HepG2 (cell line): Measurements from ENCODE around the gene VWCE. TPM values are rescaled to one million over a fixed set of nuclear protein-coding genes. Genes with fewer than 3 reads are reported as not detected.
A peak's percentile ranks its signal among the peaks of the same experiment; 100 is the strongest.

Experiments used
- ATM ChIP-seq: fragments of 450-650 bp; IDR thresholded peaks from 2 replicates; pipeline ENCODE4 v1.7.1; 2017; ENCODE audit warnings: mild to moderate bottlenecking, borderline replicate concordance
- CHCHD3 ChIP-seq: sonication (generic); formaldehyde crosslinking; IDR thresholded peaks from 2 replicates; pipeline ENCODE4 v1.8.0; 2022; ENCODE audit warnings: mild to moderate bottlenecking, missing genetic modification reagents, moderate library complexity
- ERF ChIP-seq: IDR thresholded peaks from 2 replicates; pipeline ENCODE4 v1.6.1; 2018; ENCODE audit warnings: missing biosample characterization, missing genetic modification reagents
- EZH2 ChIP-seq: conservative IDR thresholded peaks from 2 replicates; pipeline ENCODE4 v1.6.1; 2012; ENCODE audit warnings: mild to moderate bottlenecking, low read depth, low read length, moderate library complexity
- FOXC1 ChIP-seq: sonication (generic); formaldehyde crosslinking; IDR thresholded peaks from 2 replicates; pipeline ENCODE4 v1.8.0; 2022; ENCODE audit warnings: mild to moderate bottlenecking, missing genetic modification reagents, borderline replicate concordance
- GATAD2A ChIP-seq: IDR thresholded peaks from 2 replicates; pipeline ENCODE4 v1.6.1; 2016
- HIVEP1 ChIP-seq: sonication (generic); formaldehyde crosslinking; IDR thresholded peaks from 2 replicates; pipeline ENCODE4 v1.4.0; 2020; ENCODE audit warnings: mild to moderate bottlenecking, missing genetic modification reagents
- HOXA9 ChIP-seq: sonication (generic); formaldehyde crosslinking; IDR thresholded peaks from 2 replicates; pipeline ENCODE4 v1.8.1; 2022; ENCODE audit warnings: missing genetic modification reagents, mild to moderate bottlenecking, moderate library complexity, borderline replicate concordance
- KLF15 ChIP-seq: sonication (generic); formaldehyde crosslinking; IDR thresholded peaks from 2 replicates; pipeline ENCODE4 v1.8.1; 2023; ENCODE audit warnings: borderline replicate concordance, mild to moderate bottlenecking, inconsistent platforms, missing genetic modification reagents, mixed read lengths
- KLF16 ChIP-seq, 2 experiments: sonication (generic) in 1 of 2; formaldehyde crosslinking in 1 of 2; IDR thresholded peaks; 2 replicates each; pipeline versions ENCODE4 v1.6.1 to v1.8.0; 2016 to 2023; ENCODE audit warnings: missing genetic modification reagents in 2 of 2, missing compliant biosample characterization in 1 of 2
- MED8 ChIP-seq: sonication (generic); formaldehyde crosslinking; IDR thresholded peaks from 2 replicates; pipeline ENCODE4 v1.8.1; 2023; ENCODE audit warnings: mild to moderate bottlenecking, missing genetic modification reagents; ENCODE audit not compliant: insufficient replicate concordance
- MEIS1 ChIP-seq: sonication (generic); formaldehyde crosslinking; IDR thresholded peaks from 2 replicates; pipeline ENCODE4 v1.9.0; 2021; ENCODE audit warnings: mild to moderate bottlenecking, missing genetic modification reagents, moderate library complexity, borderline replicate concordance
- SKIL ChIP-seq: sonication (generic); formaldehyde crosslinking; IDR thresholded peaks from 2 replicates; pipeline ENCODE4 v1.8.0; 2022; ENCODE audit warnings: missing genetic modification reagents, mild to moderate bottlenecking, moderate library complexity, borderline replicate concordance
- SMC3 ChIP-seq: IDR thresholded peaks from 2 replicates; pipeline ENCODE4 v1.6.1; 2011; ENCODE audit warnings: low read length, improper control_type of control experiment
- SOX6 ChIP-seq, 2 experiments: fragments of 450-650 bp in 1 of 2; sonication (generic) in 1 of 2; formaldehyde crosslinking in 1 of 2; IDR thresholded peaks; 2 replicates each; pipeline versions ENCODE4 v1.4.0 to v1.6.1; 2017 to 2020; ENCODE audit warnings: antibody characterized with exemption in 1 of 2, mild to moderate bottlenecking in 1 of 2, missing genetic modification reagents in 1 of 2
- TMF1 ChIP-seq: sonication (generic); formaldehyde crosslinking; IDR thresholded peaks from 2 replicates; pipeline ENCODE4 v1.8.1; 2022; ENCODE audit warnings: low read depth, missing genetic modification reagents
- TOE1 ChIP-seq: sonication (generic); formaldehyde crosslinking; IDR thresholded peaks from 2 replicates; pipeline ENCODE4 v1.4.0; 2020; ENCODE audit warnings: mild to moderate bottlenecking, missing genetic modification reagents
- ZBTB3 ChIP-seq: sonication (generic); formaldehyde crosslinking; IDR thresholded peaks from 2 replicates; pipeline ENCODE4 v1.4.0; 2020; ENCODE audit warnings: low read depth, mild to moderate bottlenecking, moderate library complexity, missing genetic modification reagents, borderline replicate concordance
- ZBTB34 ChIP-seq: sonication (generic); formaldehyde crosslinking; IDR thresholded peaks from 2 replicates; pipeline ENCODE4 v1.8.0; 2022; ENCODE audit warnings: mild to moderate bottlenecking, missing genetic modification reagents
- ZBTB7A ChIP-seq: sonication (generic); formaldehyde crosslinking; IDR thresholded peaks from 2 replicates; pipeline ENCODE4 v1.8.0; 2022; ENCODE audit warnings: mild to moderate bottlenecking, missing genetic modification reagents
- ZFAT ChIP-seq: sonication (generic); formaldehyde crosslinking; conservative IDR thresholded peaks from 2 replicates; pipeline ENCODE4 v1.8.1; 2023; ENCODE audit warnings: missing genetic modification reagents, inconsistent platforms
- ZMYM3 ChIP-seq: sonication (generic); formaldehyde crosslinking; IDR thresholded peaks from 2 replicates; pipeline ENCODE4 v1.5.1; 2020; ENCODE audit warnings: mild to moderate bottlenecking, missing genetic modification reagents
- ZMYM4 ChIP-seq: sonication (generic); formaldehyde crosslinking; IDR thresholded peaks from 2 replicates; pipeline ENCODE4 v1.8.1; 2023; ENCODE audit warnings: mild to moderate bottlenecking, missing genetic modification reagents
- ZNF362 ChIP-seq: sonication (generic); formaldehyde crosslinking; IDR thresholded peaks from 2 replicates; pipeline ENCODE4 v1.4.0; 2020; ENCODE audit warnings: missing genetic modification reagents, mild to moderate bottlenecking, borderline replicate concordance
- ZNF597 ChIP-seq: sonication (generic); formaldehyde crosslinking; IDR thresholded peaks from 2 replicates; pipeline ENCODE4 v1.5.0; 2020; ENCODE audit warnings: missing genetic modification reagents
- polyA plus RNA-seq, 8 experiments: library from polyadenylated mRNA; depleted of rRNA in 3 of 8; stranded (reverse) in 7 of 8; unstranded in 1 of 8; fragments of >200 nt; fragmentation: Illumina TruSeq in 4 of 8; extraction: Trizol in 4 of 8; gene quantifications; 2 replicates each; pipeline versions ENCODE4 v1.2.1 to v1.2.3, GENCODE V29; 2011 to 2016; ENCODE audit warnings: low read depth in 4 of 8, missing spikeins in 1 of 8, mixed read lengths in 1 of 8; ENCODE audit not compliant: insufficient read depth in 1 of 8
- total RNA-seq, 5 experiments: library from RNA; depleted of rRNA; stranded (reverse); fragments of >200 nt; fragmentation: Illumina TruSeq; extraction: Trizol; gene quantifications; 2 replicates each; pipeline ENCODE4 v1.2.3, GENCODE V29; 2016; ENCODE audit warnings: low read depth in 1 of 5

Gene VWCE
- total and polyA plus RNA-seq, 2 of the 13 experiments (the other 11 are each of a cell fraction or from before 2014, with no cell fraction given), result 27.6 to 58.3 TPM

GRCh38 chr11:61254403-61255025 is 40.6 kb downstream of the VWCE start (continued):
- TF ChIP-seq ZBTB34, result no peak
- no peak for TF ChIP-seq SOX6 (IDR thresholded peaks at IDR 0.05)
- TF ChIP-seq SOX6 (CRISPR knock-in tag; IDR thresholded peaks at IDR 0.05), result peak; percentile 16; the same call in 1 of the 2 replicates
- TF ChIP-seq KLF15 (CRISPR knock-in tag), result no peak
- no peak for TF ChIP-seq TMF1 (CRISPR knock-in tag)
- no peak for TF ChIP-seq ZMYM3 (CRISPR knock-in tag)
- TF ChIP-seq SKIL (CRISPR knock-in tag), result no peak
- no peak for TF ChIP-seq TOE1 (CRISPR knock-in tag)
- TF ChIP-seq ZBTB7A (CRISPR knock-in tag), result no peak
- no peak for TF ChIP-seq MEIS1
- 0 out of 2 replicates have a peak, but pooled peaks have one; percentile 39 for TF ChIP-seq ERF (CRISPR knock-in tag)
- no peak for TF ChIP-seq GATAD2A
- no peak for TF ChIP-seq KLF16 (CRISPR knock-in tag; IDR thresholded peaks at IDR 0.05)
- no peak for TF ChIP-seq ZNF597
- no peak for TF ChIP-seq CHCHD3 (CRISPR knock-in tag)
- TF ChIP-seq ZMYM4 (CRISPR knock-in tag), result 0 out of 2 replicates have a peak, but pooled peaks have one; percentile 29
- TF ChIP-seq FOXC1 (CRISPR knock-in tag), result 0 out of 2 replicates have a peak, but pooled peaks have one; percentile 25
- no peak for TF ChIP-seq ZBTB3
- TF ChIP-seq ATM, result no peak
- no peak for TF ChIP-seq ZNF362 (CRISPR knock-in tag)
- no peak for TF ChIP-seq MED8 (CRISPR knock-in tag)
- TF ChIP-seq ZFAT (CRISPR knock-in tag), result no peak
- no peak for TF ChIP-seq EZH2
- TF ChIP-seq SMC3, result peak; percentile 60
- no peak for TF ChIP-seq HOXA9 (CRISPR knock-in tag)
- TF ChIP-seq HIVEP1 (CRISPR knock-in tag), result no peak
